Measurements from ENCODE around the gene LRRC41. TPM values are rescaled to one million over a fixed set of nuclear protein-coding genes. Genes with fewer than 3 reads are reported as not detected.

The LRRC41 gene
- total and polyA plus RNA-seq, 2 of the 13 experiments (the other 11 are each of a cell fraction or from before 2014, with no cell fraction given), result 48.1 to 53.6 TPM

DNA sequence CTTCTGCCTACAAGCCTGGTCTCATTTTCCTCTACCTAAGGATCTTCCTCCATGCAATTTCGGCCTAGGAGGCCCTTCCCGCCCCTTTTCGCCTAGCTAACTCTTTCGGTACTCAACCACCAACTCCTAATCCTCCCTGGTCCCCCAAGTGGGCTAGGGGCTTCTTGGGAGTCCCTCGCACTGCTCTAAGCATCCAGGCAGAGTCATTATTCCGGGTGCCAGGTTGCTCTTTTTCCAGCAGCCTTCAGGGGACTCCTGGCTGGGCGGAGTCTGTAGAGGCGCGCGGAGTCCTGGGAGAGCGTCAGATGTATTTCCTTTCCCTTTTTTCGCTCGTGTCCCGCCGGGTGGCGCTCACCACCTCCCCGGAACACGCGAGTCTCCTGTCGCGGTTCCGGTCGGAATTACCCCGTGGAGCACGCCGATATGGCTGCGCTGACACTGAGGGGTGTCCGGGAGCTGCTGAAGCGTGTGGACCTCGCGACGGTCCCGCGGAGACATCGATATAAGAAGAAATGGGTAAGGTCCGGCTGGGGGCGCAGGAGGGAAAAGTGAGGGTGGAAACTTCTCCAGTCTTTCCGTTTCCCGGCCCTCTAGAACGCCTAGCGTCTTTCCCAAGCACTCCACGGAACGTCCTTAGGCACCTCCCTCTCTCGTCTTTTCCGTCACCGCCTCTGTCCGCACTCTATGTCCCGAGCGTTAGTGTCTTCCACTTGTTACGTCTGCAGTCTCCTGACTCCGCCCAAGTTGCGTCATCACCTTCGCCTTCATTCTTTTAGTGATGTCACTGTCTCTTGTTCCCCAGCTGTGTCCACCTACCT lies 37.2 kb upstream of the LRRC41 start, which contains the start of gene NSUN4 (continued):
- TF ChIP-seq, protein P1, sequence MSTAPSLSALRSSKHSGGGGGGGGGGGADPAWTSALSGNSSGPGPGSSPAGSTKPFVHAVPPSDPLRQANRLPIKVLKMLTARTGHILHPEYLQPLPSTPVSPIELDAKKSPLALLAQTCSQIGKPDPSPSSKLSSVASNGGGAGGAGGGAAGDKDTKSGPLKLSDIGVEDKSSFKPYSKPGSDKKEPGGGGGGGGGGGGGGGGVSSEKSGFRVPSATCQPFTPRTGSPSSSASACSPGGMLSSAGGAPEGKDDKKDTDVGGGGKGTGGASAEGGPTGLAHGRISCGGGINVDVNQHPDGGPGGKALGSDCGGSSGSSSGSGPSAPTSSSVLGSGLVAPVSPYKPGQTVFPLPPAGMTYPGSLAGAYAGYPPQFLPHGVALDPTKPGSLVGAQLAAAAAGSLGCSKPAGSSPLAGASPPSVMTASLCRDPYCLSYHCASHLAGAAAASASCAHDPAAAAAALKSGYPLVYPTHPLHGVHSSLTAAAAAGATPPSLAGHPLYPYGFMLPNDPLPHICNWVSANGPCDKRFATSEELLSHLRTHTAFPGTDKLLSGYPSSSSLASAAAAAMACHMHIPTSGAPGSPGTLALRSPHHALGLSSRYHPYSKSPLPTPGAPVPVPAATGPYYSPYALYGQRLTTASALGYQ (CRISPR knock-in tag; IDR thresholded peaks at IDR 0.05), result peak; percentile 60
- TF ChIP-seq ZNF136 (CRISPR knock-in tag; IDR thresholded peaks at IDR 0.05; ENCODE audit: low read depth) (no peak; the same call in 1 of the 2 replicates), ZNF235 (CRISPR knock-in tag; IDR thresholded peaks at IDR 0.05; ENCODE audit: borderline replicate concordance) (no peak), YEATS4 (CRISPR knock-in tag; IDR thresholded peaks at IDR 0.05; ENCODE audit: borderline replicate concordance) (peak; percentile 95), NFYC (CRISPR knock-in tag; IDR thresholded peaks at IDR 0.05) (peak; percentile 44; the same call in 1 of the 2 replicates), ZNF549 (CRISPR knock-in tag; IDR thresholded peaks at IDR 0.05) (no peak), ZNF17 (CRISPR knock-in tag; IDR thresholded peaks at IDR 0.05) (no peak), THYN1 (CRISPR knock-in tag; IDR thresholded peaks at IDR 0.05; ENCODE audit: borderline replicate concordance, low read depth) (no peak), ZBTB7B (CRISPR knock-in tag; IDR thresholded peaks at IDR 0.05) (0 out of 2 replicates have a peak, but pooled peaks have one; percentile 53), HOXA7 (CRISPR knock-in tag; IDR thresholded peaks at IDR 0.05) (no peak), JUNB (CRISPR knock-in tag; IDR thresholded peaks at IDR 0.05; ENCODE audit: borderline replicate concordance) (no peak), DPF2 (CRISPR knock-in tag; IDR thresholded peaks at IDR 0.05; ENCODE audit: borderline replicate concordance, low read depth) (no peak), FOSL2 (CRISPR knock-in tag; IDR thresholded peaks at IDR 0.05) (0 out of 2 replicates have a peak, but pooled peaks have one; percentile 17), ATF7-NPFF (CRISPR knock-in tag; IDR thresholded peaks at IDR 0.05; ENCODE audit: low read depth) (peak; percentile 44; the same call in 1 of the 2 replicates), ZSCAN25 (CRISPR knock-in tag; IDR thresholded peaks at IDR 0.05) (no peak), REL (CRISPR knock-in tag; conservative IDR thresholded peaks at IDR 0.05) (peak; percentile 79; the same call in 1 of the 2 replicates), ZNF564 (CRISPR knock-in tag; IDR thresholded peaks at IDR 0.05) (0 out of 2 replicates have a peak, but pooled peaks have one; percentile 26)
- TF ChIP-seq, protein P2, sequence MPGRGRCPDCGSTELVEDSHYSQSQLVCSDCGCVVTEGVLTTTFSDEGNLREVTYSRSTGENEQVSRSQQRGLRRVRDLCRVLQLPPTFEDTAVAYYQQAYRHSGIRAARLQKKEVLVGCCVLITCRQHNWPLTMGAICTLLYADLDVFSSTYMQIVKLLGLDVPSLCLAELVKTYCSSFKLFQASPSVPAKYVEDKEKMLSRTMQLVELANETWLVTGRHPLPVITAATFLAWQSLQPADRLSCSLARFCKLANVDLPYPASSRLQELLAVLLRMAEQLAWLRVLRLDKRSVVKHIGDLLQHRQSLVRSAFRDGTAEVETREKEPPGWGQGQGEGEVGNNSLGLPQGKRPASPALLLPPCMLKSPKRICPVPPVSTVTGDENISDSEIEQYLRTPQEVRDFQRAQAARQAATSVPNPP (CRISPR knock-in tag; IDR thresholded peaks at IDR 0.05), result 0 out of 2 replicates have a peak, but pooled peaks have one; percentile 30
- TF ChIP-seq, protein P3, sequence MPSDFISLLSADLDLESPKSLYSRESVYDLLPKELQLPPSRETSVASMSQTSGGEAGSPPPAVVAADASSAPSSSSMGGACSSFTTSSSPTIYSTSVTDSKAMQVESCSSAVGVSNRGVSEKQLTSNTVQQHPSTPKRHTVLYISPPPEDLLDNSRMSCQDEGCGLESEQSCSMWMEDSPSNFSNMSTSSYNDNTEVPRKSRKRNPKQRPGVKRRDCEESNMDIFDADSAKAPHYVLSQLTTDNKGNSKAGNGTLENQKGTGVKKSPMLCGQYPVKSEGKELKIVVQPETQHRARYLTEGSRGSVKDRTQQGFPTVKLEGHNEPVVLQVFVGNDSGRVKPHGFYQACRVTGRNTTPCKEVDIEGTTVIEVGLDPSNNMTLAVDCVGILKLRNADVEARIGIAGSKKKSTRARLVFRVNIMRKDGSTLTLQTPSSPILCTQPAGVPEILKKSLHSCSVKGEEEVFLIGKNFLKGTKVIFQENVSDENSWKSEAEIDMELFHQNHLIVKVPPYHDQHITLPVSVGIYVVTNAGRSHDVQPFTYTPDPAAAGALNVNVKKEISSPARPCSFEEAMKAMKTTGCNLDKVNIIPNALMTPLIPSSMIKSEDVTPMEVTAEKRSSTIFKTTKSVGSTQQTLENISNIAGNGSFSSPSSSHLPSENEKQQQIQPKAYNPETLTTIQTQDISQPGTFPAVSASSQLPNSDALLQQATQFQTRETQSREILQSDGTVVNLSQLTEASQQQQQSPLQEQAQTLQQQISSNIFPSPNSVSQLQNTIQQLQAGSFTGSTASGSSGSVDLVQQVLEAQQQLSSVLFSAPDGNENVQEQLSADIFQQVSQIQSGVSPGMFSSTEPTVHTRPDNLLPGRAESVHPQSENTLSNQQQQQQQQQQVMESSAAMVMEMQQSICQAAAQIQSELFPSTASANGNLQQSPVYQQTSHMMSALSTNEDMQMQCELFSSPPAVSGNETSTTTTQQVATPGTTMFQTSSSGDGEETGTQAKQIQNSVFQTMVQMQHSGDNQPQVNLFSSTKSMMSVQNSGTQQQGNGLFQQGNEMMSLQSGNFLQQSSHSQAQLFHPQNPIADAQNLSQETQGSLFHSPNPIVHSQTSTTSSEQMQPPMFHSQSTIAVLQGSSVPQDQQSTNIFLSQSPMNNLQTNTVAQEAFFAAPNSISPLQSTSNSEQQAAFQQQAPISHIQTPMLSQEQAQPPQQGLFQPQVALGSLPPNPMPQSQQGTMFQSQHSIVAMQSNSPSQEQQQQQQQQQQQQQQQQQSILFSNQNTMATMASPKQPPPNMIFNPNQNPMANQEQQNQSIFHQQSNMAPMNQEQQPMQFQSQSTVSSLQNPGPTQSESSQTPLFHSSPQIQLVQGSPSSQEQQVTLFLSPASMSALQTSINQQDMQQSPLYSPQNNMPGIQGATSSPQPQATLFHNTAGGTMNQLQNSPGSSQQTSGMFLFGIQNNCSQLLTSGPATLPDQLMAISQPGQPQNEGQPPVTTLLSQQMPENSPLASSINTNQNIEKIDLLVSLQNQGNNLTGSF (CRISPR knock-in tag; IDR thresholded peaks at IDR 0.05), result 0 out of 2 replicates have a peak, but pooled peaks have one; percentile 37
- TF ChIP-seq, protein P4, sequence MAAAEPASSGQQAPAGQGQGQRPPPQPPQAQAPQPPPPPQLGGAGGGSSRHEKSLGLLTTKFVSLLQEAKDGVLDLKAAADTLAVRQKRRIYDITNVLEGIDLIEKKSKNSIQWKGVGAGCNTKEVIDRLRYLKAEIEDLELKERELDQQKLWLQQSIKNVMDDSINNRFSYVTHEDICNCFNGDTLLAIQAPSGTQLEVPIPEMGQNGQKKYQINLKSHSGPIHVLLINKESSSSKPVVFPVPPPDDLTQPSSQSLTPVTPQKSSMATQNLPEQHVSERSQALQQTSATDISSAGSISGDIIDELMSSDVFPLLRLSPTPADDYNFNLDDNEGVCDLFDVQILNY (CRISPR knock-in tag; conservative IDR thresholded peaks at IDR 0.05), result peak; percentile 43; the same call in 1 of the 2 replicates
